Fibroblast of lung (primary cell): ENCODE data around the gene TCF7L1. TPM values are rescaled to one million over a fixed set of nuclear protein-coding genes. Genes with fewer than 3 reads are reported as not detected.
A peak's percentile ranks its signal among the peaks of the same experiment; 100 is the strongest.

ENCODE experiments used
- DNase-seq, 2 donors: peaks; one replicate each; pipeline versions ENCODE4 v3.0.0 to v3.0.0-alpha.2; 2010; ENCODE audit warnings: low read depth in 2 of 2
- H2AFZ ChIP-seq: 2 replicates; pipeline ENCODE4 v1.5.1; 2012; ENCODE audit warnings: low read length, control low read depth, inconsistent platforms
- H3K27ac ChIP-seq: 2 replicates; pipeline ENCODE4 v1.5.1; 2011; ENCODE audit warnings: low read length, control low read depth; ENCODE audit not compliant: insufficient read depth
- H3K27me3 ChIP-seq: 2 replicates; pipeline ENCODE4 v1.5.1; 2011; ENCODE audit warnings: mild to moderate bottlenecking, low read length; ENCODE audit not compliant: control insufficient read depth, insufficient read depth
- H3K36me3 ChIP-seq: 2 replicates; pipeline ENCODE4 v1.5.1; 2011; ENCODE audit warnings: low read length; ENCODE audit not compliant: control insufficient read depth, insufficient read depth
- H3K4me1 ChIP-seq: 2 replicates; pipeline ENCODE4 v1.5.1; 2011; ENCODE audit warnings: low read length; ENCODE audit not compliant: control insufficient read depth, insufficient read depth; ENCODE audit errors: extremely low read depth
- H3K4me2 ChIP-seq: 2 replicates; pipeline ENCODE4 v1.5.1; 2011; ENCODE audit warnings: low read length, control low read depth; ENCODE audit not compliant: insufficient read depth; ENCODE audit errors: extremely low read depth
- H3K4me3 ChIP-seq, 4 experiments: fragments of 200-600 bp in 1 of 4; sonication (generic) in 1 of 4; replicated peaks in 1 of 4; 2 replicates each; pipeline ENCODE4 v1.5.1; 2011 to 2016; ENCODE audit warnings: low read length in 4 of 4, low read depth in 3 of 4, mild to moderate bottlenecking in 3 of 4, control low read depth in 2 of 4, inconsistent platforms in 1 of 4, mixed read lengths in 1 of 4; ENCODE audit not compliant: insufficient read depth in 1 of 4; ENCODE audit errors: control extremely low read depth in 1 of 4
- H3K79me2 ChIP-seq: 2 replicates; pipeline ENCODE4 v1.5.1; 2012; ENCODE audit warnings: mild to moderate bottlenecking, low read length, inconsistent platforms; ENCODE audit not compliant: control insufficient read depth, insufficient read depth
- H3K9ac ChIP-seq: 2 replicates; pipeline ENCODE4 v1.5.1; 2011; ENCODE audit warnings: mild to moderate bottlenecking, low read length, control low read depth; ENCODE audit not compliant: insufficient read depth
- H3K9me3 ChIP-seq: 2 replicates; pipeline ENCODE4 v1.5.1; 2012; ENCODE audit warnings: low read depth, low read length; ENCODE audit not compliant: control insufficient read depth, insufficient read depth
- H4K20me1 ChIP-seq: 2 replicates; pipeline ENCODE4 v1.5.1; 2011; ENCODE audit warnings: low read length; ENCODE audit not compliant: control insufficient read depth, insufficient read depth; ENCODE audit errors: extremely low read depth
- EZH2 ChIP-seq: IDR thresholded peaks from 2 replicates; pipeline ENCODE4 v1.5.1; 2012; ENCODE audit warnings: low read length, control low read depth, mild to moderate bottlenecking; ENCODE audit errors: missing control alignments
- polyA plus RNA-seq, 2 donors: library from polyadenylated mRNA; depleted of rRNA in 1 of 2; stranded (reverse) in 1 of 2; unstranded in 1 of 2; fragments of >200 nt; gene quantifications; 2 replicates each; pipeline ENCODE4 v1.2.1, GENCODE V29; 2011 to 2012; ENCODE audit warnings: missing spikeins in 1 of 2
- total RNA-seq: library from RNA; depleted of rRNA; stranded (reverse); fragments of >200 nt; gene quantifications from 2 replicates; pipeline ENCODE4 v1.2.1, GENCODE V29; 2014
- TF ChIP-seq, protein P1 (sequence below), 2 donors: IDR thresholded peaks in 1 of 2; conservative IDR thresholded peaks in 1 of 2; 1 replicate in 1 of 2; 2 replicates in 1 of 2; pipeline ENCODE4 v1.5.1; 2011 to 2012; ENCODE audit warnings: low read length in 2 of 2, control low read depth in 1 of 2, inconsistent platforms in 1 of 2, low read depth in 1 of 2, mild to moderate bottlenecking in 1 of 2

The TCF7L1 gene
- total and polyA plus RNA-seq, 2 donors (not counting 1 experiment from before 2014, with no cell fraction given) = 0.83 to 1.5 TPM

DNA sequence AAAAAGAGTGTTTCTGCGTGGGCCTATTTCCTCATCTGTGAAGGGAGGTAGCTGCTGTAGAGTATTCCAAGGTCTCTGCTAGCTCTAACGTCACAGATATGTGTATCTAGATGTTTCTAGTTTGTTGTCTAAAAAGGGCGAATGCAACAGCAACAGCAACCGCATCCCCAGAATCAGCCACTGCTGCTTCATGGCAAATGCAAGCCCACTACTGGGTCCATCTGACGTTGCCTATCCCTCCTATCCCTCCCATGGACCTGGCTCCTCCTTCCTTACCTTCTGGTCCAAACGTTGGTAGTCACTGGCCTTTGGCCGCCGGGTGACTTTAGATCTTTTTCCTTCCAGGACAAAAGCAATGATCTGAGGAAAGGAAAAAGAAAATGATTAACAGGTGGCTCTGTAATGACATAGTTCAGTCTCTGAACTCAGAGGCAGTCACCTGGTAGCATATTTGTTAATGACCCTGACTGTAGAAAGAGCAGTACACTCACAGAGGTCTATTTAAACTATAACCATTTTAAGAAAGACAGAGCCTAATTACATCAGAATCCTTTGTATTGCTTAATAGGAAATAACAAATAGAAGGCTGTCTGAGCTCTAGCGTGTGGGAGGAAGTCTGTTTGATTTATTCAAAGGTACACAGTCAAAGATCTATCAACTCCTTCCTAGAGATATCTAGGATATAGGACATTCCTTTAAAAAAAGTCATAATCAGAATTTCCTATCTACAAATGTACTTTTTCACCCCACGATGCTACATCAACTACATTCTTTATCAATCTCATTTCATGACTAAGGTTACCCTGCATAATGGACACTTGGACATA, 191.7 kb downstream of the TCF7L1 start:
- TF ChIP-seq, protein P1, sequence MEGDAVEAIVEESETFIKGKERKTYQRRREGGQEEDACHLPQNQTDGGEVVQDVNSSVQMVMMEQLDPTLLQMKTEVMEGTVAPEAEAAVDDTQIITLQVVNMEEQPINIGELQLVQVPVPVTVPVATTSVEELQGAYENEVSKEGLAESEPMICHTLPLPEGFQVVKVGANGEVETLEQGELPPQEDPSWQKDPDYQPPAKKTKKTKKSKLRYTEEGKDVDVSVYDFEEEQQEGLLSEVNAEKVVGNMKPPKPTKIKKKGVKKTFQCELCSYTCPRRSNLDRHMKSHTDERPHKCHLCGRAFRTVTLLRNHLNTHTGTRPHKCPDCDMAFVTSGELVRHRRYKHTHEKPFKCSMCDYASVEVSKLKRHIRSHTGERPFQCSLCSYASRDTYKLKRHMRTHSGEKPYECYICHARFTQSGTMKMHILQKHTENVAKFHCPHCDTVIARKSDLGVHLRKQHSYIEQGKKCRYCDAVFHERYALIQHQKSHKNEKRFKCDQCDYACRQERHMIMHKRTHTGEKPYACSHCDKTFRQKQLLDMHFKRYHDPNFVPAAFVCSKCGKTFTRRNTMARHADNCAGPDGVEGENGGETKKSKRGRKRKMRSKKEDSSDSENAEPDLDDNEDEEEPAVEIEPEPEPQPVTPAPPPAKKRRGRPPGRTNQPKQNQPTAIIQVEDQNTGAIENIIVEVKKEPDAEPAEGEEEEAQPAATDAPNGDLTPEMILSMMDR (conservative IDR thresholded peaks at IDR 0.05 in 1 of 2, IDR thresholded peaks at IDR 0.05 in 1 of 2; ENCODE audit: low read depth in 1 of 2, low read length in 2 of 2) = no peak
- no peak for TF ChIP-seq EZH2
- Histone ChIP-seq H4K20me1 (no peaks in the 10 kb centered on the region), H3K4me1 (peaks cover 2% of the 10 kb centered on the region), H2AFZ (no peak overlapping the region), H3K79me2 (peaks cover 50% of the 10 kb centered on the region), H3K9ac (no peak overlapping the region), H3K27ac (no peak overlapping the region), H3K9me3 (no peaks in the 10 kb centered on the region), H3K36me3 (peaks cover 18% of the 10 kb centered on the region), H3K27me3 (no peaks in the 10 kb centered on the region), H3K4me3 (peak overlapping the region; percentile 73 to 90 (median 86)), H3K4me2 (peak overlapping the region; percentile 74)
- peak; percentile 24 to 35 for DNase-seq

DNA sequence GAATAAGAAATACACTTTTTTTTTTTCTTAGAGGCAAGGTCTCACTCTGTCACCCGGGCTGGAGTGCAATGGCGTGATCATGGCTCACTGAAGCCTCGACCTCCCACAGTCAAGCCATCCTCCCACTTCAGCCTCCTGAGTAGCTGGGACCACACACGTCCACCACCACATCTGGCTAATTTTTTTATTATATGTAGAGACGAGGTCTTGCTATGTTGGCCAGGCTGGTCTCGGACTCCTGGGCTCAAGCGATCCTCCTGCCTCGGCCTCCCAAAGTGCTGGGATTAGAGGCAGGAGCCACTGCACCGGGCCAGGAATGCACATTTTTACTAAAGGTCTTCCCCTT, 192.2 kb downstream of the TCF7L1 start:
- Histone ChIP-seq H3K79me2 (peaks cover 49% of the 10 kb centered on the region), H3K9me3 (no peaks in the 10 kb centered on the region), H3K4me2 (peak overlapping the region; percentile 74), H3K4me3 (peak overlapping the region; percentile 73 to 90 (median 86)), H3K27ac (no peak overlapping the region), H4K20me1 (no peaks in the 10 kb centered on the region), H3K36me3 (peaks cover 18% of the 10 kb centered on the region), H3K4me1 (peaks cover 2% of the 10 kb centered on the region), H2AFZ (no peak overlapping the region), H3K9ac (no peak overlapping the region), H3K27me3 (no peaks in the 10 kb centered on the region)
- DNase-seq = no peak
- no peak for TF ChIP-seq EZH2
- TF ChIP-seq, protein P1 (conservative IDR thresholded peaks at IDR 0.05 in 1 of 2, IDR thresholded peaks at IDR 0.05 in 1 of 2; ENCODE audit: low read depth in 1 of 2, low read length in 2 of 2) = no peak

DNA sequence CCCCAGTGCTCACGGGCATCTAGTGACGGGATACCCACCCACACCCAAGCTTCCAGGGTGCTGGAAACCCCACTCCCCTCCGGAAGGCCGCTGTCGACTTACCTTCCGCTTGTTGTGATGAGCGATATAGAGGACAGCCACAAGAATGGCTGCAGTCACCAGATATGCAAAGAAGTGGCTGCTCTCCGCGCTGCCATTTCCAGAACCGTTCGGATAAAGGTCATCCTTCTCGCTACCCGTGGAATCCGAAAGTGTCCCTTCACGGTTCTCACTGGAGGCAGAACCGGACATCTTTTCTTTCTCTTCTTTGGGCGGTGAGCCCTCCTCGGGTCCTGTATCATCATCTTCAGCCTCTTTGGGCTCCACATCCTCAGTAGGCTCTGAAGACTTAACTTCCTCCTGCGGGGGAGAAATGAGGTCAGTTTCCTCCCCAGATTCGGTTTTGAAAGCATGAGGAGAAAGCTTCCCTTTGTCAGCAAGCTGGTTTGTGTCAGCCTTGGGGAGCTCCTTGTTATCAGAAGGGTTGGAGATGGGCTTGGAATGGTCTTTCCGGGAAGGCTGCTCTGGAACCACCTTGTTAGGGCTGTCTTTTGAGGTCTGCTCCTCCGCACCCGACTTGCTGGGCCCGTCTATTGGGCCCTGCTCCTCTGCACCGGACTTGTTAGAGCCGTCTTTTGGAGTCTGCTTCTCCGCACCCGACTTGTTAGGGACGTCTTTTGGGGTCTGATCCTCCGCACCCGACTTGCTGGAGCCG, 193.4 kb downstream of the TCF7L1 start:
- H3K4me1 ChIP-seq = peaks cover 2% of the 10 kb centered on the region
- peaks cover 12% of the 10 kb centered on the region for H3K36me3 ChIP-seq
- peak overlapping the region; percentile 74 for H3K4me2 ChIP-seq
- H3K79me2 ChIP-seq = peaks cover 45% of the 10 kb centered on the region
- peak overlapping the region; percentile 94 for H3K9ac ChIP-seq
- no peaks in the 10 kb centered on the region for H3K27me3 ChIP-seq
- H3K9me3 ChIP-seq = no peaks in the 10 kb centered on the region
- TF ChIP-seq EZH2 = no peak
- TF ChIP-seq, protein P1 (conservative IDR thresholded peaks at IDR 0.05 in 1 of 2, IDR thresholded peaks at IDR 0.05 in 1 of 2; ENCODE audit: low read depth in 1 of 2, low read length in 2 of 2) = no peak
- no peaks in the 10 kb centered on the region for H4K20me1 ChIP-seq
- peak overlapping the region; percentile 98 for H3K27ac ChIP-seq
- DNase-seq = peak in 1 of 2 donors; percentile 24
- peak overlapping the region; percentile 73 to 90 (median 86) for H3K4me3 ChIP-seq
- no peak overlapping the region for H2AFZ ChIP-seq
